Neural crest cell (in vitro differentiated cells): Measurements from ENCODE around the gene IL4R. TPM values are rescaled to one million over a fixed set of nuclear protein-coding genes. Genes with fewer than 3 reads are reported as not detected.
"Not testable (repeated sequence)": the region's sequence is repeated elsewhere in the genome, so short reads cannot be mapped to it uniquely, and the experiment has no call there.

Experiments used
- DNase-seq: peaks from one replicate; pipeline ENCODE4 v3.0.0; 2021; ENCODE audit warnings: low read depth, mixed read lengths, low spot score
- H3K27ac Mint-ChIP-seq: one replicate; pipeline ENCODE4 v1.8.0; 2021; ENCODE audit warnings: mild to moderate bottlenecking, mixed read lengths; ENCODE audit not compliant: unreplicated experiment
- H3K27me3 Mint-ChIP-seq: 2 replicates; pipeline ENCODE4 v1.8.0; 2021; ENCODE audit warnings: low read depth, mild to moderate bottlenecking, mixed read lengths
- H3K36me3 Mint-ChIP-seq: 2 replicates; pipeline ENCODE4 v1.8.0; 2021; ENCODE audit warnings: low read depth, mild to moderate bottlenecking, mixed read lengths
- H3K4me1 Mint-ChIP-seq: 2 replicates; pipeline ENCODE4 v1.8.0; 2021; ENCODE audit warnings: mixed read lengths
- H3K4me3 Mint-ChIP-seq: one replicate; pipeline ENCODE4 v1.8.0; 2021; ENCODE audit warnings: mild to moderate bottlenecking, mixed read lengths
- H3K9me3 Mint-ChIP-seq: 2 replicates; pipeline ENCODE4 v1.8.0; 2021; ENCODE audit warnings: mixed read lengths
- CTCF ChIP-seq: fragments of 200-600 bp; sonication (generic); conservative IDR thresholded peaks from 2 replicates; pipeline ENCODE4 v1.5.0; 2021; ENCODE audit warnings: antibody characterized with exemption, mild to moderate bottlenecking
- total RNA-seq: library from RNA; stranded (reverse); gene quantifications from 2 replicates; pipeline ENCODE4 v1.2.1, GENCODE V29; 2021

IL4R gene
- total RNA-seq, 1 donor from 2014 or later, result 11.2 TPM

- no peak for TF ChIP-seq CTCF
- H3K4me3 Mint-ChIP-seq, result no peak overlapping the region
- no peaks in the 10 kb centered on the region for H3K36me3 Mint-ChIP-seq
- peaks cover 2% of the 10 kb centered on the region for H3K27me3 Mint-ChIP-seq
- no peak for DNase-seq
- H3K27ac Mint-ChIP-seq, result peak overlapping the region; percentile 45
- peaks cover 17% of the 10 kb centered on the region for H3K4me1 Mint-ChIP-seq
- H3K9me3 Mint-ChIP-seq, result peaks cover 4% of the 10 kb centered on the region
These were observed 94.8 kb downstream of the IL4R start for GRCh38 chr16:27408602-27409031.

GRCh38 chr16:27409958-27410357 lies 96.2 kb downstream of the IL4R start:
- H3K36me3 Mint-ChIP-seq, H3K27ac Mint-ChIP-seq, DNase-seq, H3K4me3 Mint-ChIP-seq, H3K9me3 Mint-ChIP-seq, H3K27me3 Mint-ChIP-seq: not testable (repeated sequence)
- peaks cover 17% of the 10 kb centered on the region for H3K4me1 Mint-ChIP-seq

GRCh38 chr16:27410761-27411160 lies 97.0 kb downstream of the IL4R start:
- Mint-ChIP-seq H3K36me3 (no peaks in the 10 kb centered on the region), H3K27ac (no peak overlapping the region), H3K4me3 (no peak overlapping the region), H3K4me1 (peaks cover 17% of the 10 kb centered on the region), H3K27me3 (peaks cover 2% of the 10 kb centered on the region), H3K9me3 (peaks cover 4% of the 10 kb centered on the region)
- TF ChIP-seq CTCF, result no peak
- no peak for DNase-seq

GRCh38 chr16:27413956-27414355 lies 100.2 kb downstream of the IL4R start:
- TF ChIP-seq CTCF, result no peak
- DNase-seq, result no peak
- Mint-ChIP-seq H3K4me1 (no peaks in the 10 kb centered on the region), H3K9me3 (peaks cover 4% of the 10 kb centered on the region), H3K27ac (no peak overlapping the region), H3K27me3 (peaks cover 2% of the 10 kb centered on the region), H3K4me3 (no peak overlapping the region), H3K36me3 (no peaks in the 10 kb centered on the region)

Other genes starting within 250 kb of the IL4R start
- gene C16orf82, start 247.0 kb upstream of the IL4R start, total RNA-seq, result 1.2 and 1.4 TPM in 2 replicates
- 15.6 and 16.3 TPM in 2 replicates for gene KDM8, start 110.4 kb upstream of the IL4R start, total RNA-seq
- 30.4 and 32.6 TPM in 2 replicates for gene NSMCE1, start 45.2 kb upstream of the IL4R start, total RNA-seq
- 0.55 and 0.79 TPM in 2 replicates for gene IL21R, start 88.2 kb downstream of the IL4R start, total RNA-seq
- gene GTF3C1, start 235.9 kb downstream of the IL4R start, total RNA-seq, result 123 and 125 TPM in 2 replicates
- 24.3 and 27.6 TPM in 2 replicates for gene KATNIP, start 236.2 kb downstream of the IL4R start, total RNA-seq